Measurements from ENCODE around the gene L3MBTL4. TPM values are rescaled to one million over a fixed set of nuclear protein-coding genes. Genes with fewer than 3 reads are reported as not detected.
A peak's percentile ranks its signal among the peaks of the same experiment; 100 is the strongest.

The L3MBTL4 gene
- total RNA-seq, 1 donor from 2014 or later = under 0.01 TPM

GRCh38 chr18:5962362-5962761 is 452.3 kb downstream of the L3MBTL4 start:
- FAIRE-seq (no peak), DNase-seq (ENCODE audit: low read depth) (no peak)
- TF ChIP-seq CTCF (IDR thresholded peaks at IDR 0.05; ENCODE audit: insufficient read depth, low read length, severe bottlenecking) = no peak
- no peaks in the 10 kb centered on the region for H3K27me3 ChIP-seq (ENCODE audit: control insufficient read depth, insufficient read depth, low read length)
- H3K4me3 ChIP-seq (ENCODE audit: low read depth, low read length) = no peak overlapping the region
- H3K36me3 ChIP-seq (ENCODE audit: control insufficient read depth, insufficient read depth, low read length) = no peaks in the 10 kb centered on the region

- H3K4me3 ChIP-seq (ENCODE audit: low read depth, low read length) = no peak overlapping the region
- no peaks in the 10 kb centered on the region for H3K36me3 ChIP-seq (ENCODE audit: control insufficient read depth, insufficient read depth, low read length)
- no peak for DNase-seq (ENCODE audit: low read depth)
- H3K27me3 ChIP-seq (ENCODE audit: control insufficient read depth, insufficient read depth, low read length) = no peaks in the 10 kb centered on the region
- no peak for FAIRE-seq
- no peak for TF ChIP-seq CTCF (IDR thresholded peaks at IDR 0.05; ENCODE audit: insufficient read depth, low read length, severe bottlenecking)
These were observed 452.9 kb downstream of the L3MBTL4 start for GRCh38 chr18:5961828-5962150.

GRCh38 chr18:5961097-5961827 is 453.4 kb downstream of the L3MBTL4 start:
- no peak for TF ChIP-seq CTCF (IDR thresholded peaks at IDR 0.05; ENCODE audit: insufficient read depth, low read length, severe bottlenecking)
- FAIRE-seq = no peak
- Histone ChIP-seq H3K4me3 (ENCODE audit: low read depth, low read length) (no peak overlapping the region), H3K27me3 (ENCODE audit: control insufficient read depth, insufficient read depth, low read length) (no peaks in the 10 kb centered on the region), H3K36me3 (ENCODE audit: control insufficient read depth, insufficient read depth, low read length) (no peaks in the 10 kb centered on the region)
- no peak for DNase-seq (ENCODE audit: low read depth)

- no peak for DNase-seq (ENCODE audit: low read depth)
- peak; percentile 72 for FAIRE-seq
- Histone ChIP-seq H3K36me3 (ENCODE audit: control insufficient read depth, insufficient read depth, low read length) (no peaks in the 10 kb centered on the region), H3K4me3 (ENCODE audit: low read depth, low read length) (no peak overlapping the region), H3K27me3 (ENCODE audit: control insufficient read depth, insufficient read depth, low read length) (no peaks in the 10 kb centered on the region)
- no peak for TF ChIP-seq CTCF (IDR thresholded peaks at IDR 0.05; ENCODE audit: insufficient read depth, low read length, severe bottlenecking)
These were observed 455.9 kb downstream of the L3MBTL4 start for GRCh38 chr18:5958822-5959221.

GRCh38 chr18:5955861-5956260 is 458.9 kb downstream of the L3MBTL4 start:
- no peak for TF ChIP-seq CTCF (IDR thresholded peaks at IDR 0.05; ENCODE audit: insufficient read depth, low read length, severe bottlenecking)
- H3K36me3 ChIP-seq (ENCODE audit: control insufficient read depth, insufficient read depth, low read length) = no peaks in the 10 kb centered on the region
- DNase-seq (ENCODE audit: low read depth) = no peak
- no peak overlapping the region for H3K4me3 ChIP-seq (ENCODE audit: low read depth, low read length)
- FAIRE-seq = no peak
- no peaks in the 10 kb centered on the region for H3K27me3 ChIP-seq (ENCODE audit: control insufficient read depth, insufficient read depth, low read length)

GRCh38 chr18:5951515-5952091 is 463.1 kb downstream of the L3MBTL4 start:
- no peak for DNase-seq (ENCODE audit: low read depth)
- no peak for TF ChIP-seq CTCF (IDR thresholded peaks at IDR 0.05; ENCODE audit: insufficient read depth, low read length, severe bottlenecking)
- no peak for FAIRE-seq
- no peaks in the 10 kb centered on the region for H3K36me3 ChIP-seq (ENCODE audit: control insufficient read depth, insufficient read depth, low read length)
- H3K27me3 ChIP-seq (ENCODE audit: control insufficient read depth, insufficient read depth, low read length) = no peaks in the 10 kb centered on the region
- no peak overlapping the region for H3K4me3 ChIP-seq (ENCODE audit: low read depth, low read length)
